Endothelial cell of hepatic sinusoid (primary cell): Measurements from ENCODE around the gene SNF8.

ENCODE experiments used
- in situ Hi-C: cut with HindIII; loops from 2 replicates; pipeline ENCODE4 v1.10.0; 2017; ENCODE audit warnings: low sequenced_read_pairs

The SNF8 gene

GRCh38 chr17:48930435-48930873 is 14.2 kb downstream of the SNF8 start:
- in situ Hi-C loops, result no loop called here

- in situ Hi-C loops, result loop anchor here (5.0 kb wide), 1 partner anchor 88 kb away; no protein-coding TSS in a partner anchor
Observed at GRCh38 chr17:48929812-48930165, 14.9 kb downstream of the SNF8 start.

GRCh38 chr17:48928876-48929811 is 15.5 kb downstream of the SNF8 start:
- in situ Hi-C loops, result loop anchor here (5.0 kb wide), 1 partner anchor 88 kb away; no protein-coding TSS in a partner anchor

GRCh38 chr17:48927978-48928745 is 16.5 kb downstream of the SNF8 start:
- in situ Hi-C loops, result loop anchor here (5.0 kb wide), 1 partner anchor 89 kb away; no protein-coding TSS in a partner anchor

GRCh38 chr17:48925991-48926342 is 18.7 kb downstream of the SNF8 start:
- in situ Hi-C loops, result loop anchor here (5.0 kb wide), 1 partner anchor 91 kb away; no protein-coding TSS in a partner anchor

- in situ Hi-C loops, result loop anchor here (5.0 kb wide), 1 partner anchor 92 kb away; no protein-coding TSS in a partner anchor
Observed at GRCh38 chr17:48925251-48925990, 19.2 kb downstream of the SNF8 start.

- in situ Hi-C loops, result no loop called here
Observed at GRCh38 chr17:48915459-48916282, 29.0 kb downstream of the SNF8 start.

- in situ Hi-C loops, result no loop called here
Observed at GRCh38 chr17:48912476-48912875, 32.2 kb downstream of the SNF8 start.

GRCh38 chr17:48910370-48910769 is 34.3 kb downstream of the SNF8 start:
- in situ Hi-C loops, result no loop called here

- in situ Hi-C loops, result no loop called here
Observed at GRCh38 chr17:48909783-48910182, 34.9 kb downstream of the SNF8 start.

GRCh38 chr17:48908853-48909394 is 35.7 kb downstream of the SNF8 start:
- in situ Hi-C loops, result no loop called here

GRCh38 chr17:48908047-48908843 is 36.4 kb downstream of the SNF8 start, which contains the start of gene UBE2Z:
TSS of gene UBE2Z (plus strand) at chr17:48908407. CDS start at chr17:48908504, 97 bp downstream.
- in situ Hi-C loops, result no loop called here

GRCh38 chr17:48907713-48908046 is 37.0 kb downstream of the SNF8 start:
- in situ Hi-C loops, result no loop called here

- in situ Hi-C loops, result no loop called here
Observed at GRCh38 chr17:48905987-48906515, 38.6 kb downstream of the SNF8 start.

- in situ Hi-C loops, result no loop called here
Observed at GRCh38 chr17:48904428-48904827, 40.2 kb downstream of the SNF8 start.

- in situ Hi-C loops, result no loop called here
Observed at GRCh38 chr17:48903401-48903800, 41.2 kb downstream of the SNF8 start.

GRCh38 chr17:48901241-48901640 is 43.4 kb downstream of the SNF8 start:
- in situ Hi-C loops, result no loop called here

GRCh38 chr17:48894886-48895285 is 49.8 kb downstream of the SNF8 start:
- in situ Hi-C loops, result no loop called here
